Endothelial cell of umbilical vein (primary cell): ENCODE data around the gene MDM1. TPM values are rescaled to one million over a fixed set of nuclear protein-coding genes. Genes with fewer than 3 reads are reported as not detected.

ENCODE experiments used
- BruUV-seq: library from RNA; stranded (reverse); fragments of 400-500 nt; replicated peaks from 2 replicates; lab custom pipeline; 2021; lab: Mats Ljungman, UMichigan
- CTCF ChIA-PET: fragments of 300-600, 350-600 bp; sonication (Branson Sonifier 250); formaldehyde crosslinking; loops from one replicate; lab custom pipeline; 2021; ENCODE audit warnings: antibody characterized with exemption, inconsistent platforms; lab: Charles Lee
- POLR2A ChIA-PET: fragments of 300-600, 350-600 bp; sonication (Branson Sonifier 250); formaldehyde crosslinking; loops from one replicate; lab custom pipeline; 2021; ENCODE audit warnings: antibody characterized with exemption, inconsistent platforms; lab: Charles Lee
- DNase-seq: peaks from one replicate; pipeline ENCODE4 v3.0.0-alpha.2; 2011; ENCODE audit warnings: low read depth, low spot score
- FAIRE-seq: peaks from 2 replicates; lab custom pipeline; 2011; peaks lifted over from hg19 to GRCh38; lab: Jason Lieb, UNC
- H2AFZ ChIP-seq: 2 replicates; pipeline ENCODE4 v1.6.0; 2012; ENCODE audit warnings: low read depth, low read length, control low read depth, inconsistent platforms
- H3K27ac ChIP-seq: 2 replicates; pipeline ENCODE4 v1.5.1; 2011; ENCODE audit warnings: low read depth, mild to moderate bottlenecking, control low read depth, low read length, moderate library complexity; ENCODE audit not compliant: insufficient read depth
- H3K27me3 ChIP-seq, 2 experiments: 2 replicates each; pipeline versions ENCODE4 v1.6.0 to v1.6.1; 2011; ENCODE audit warnings: low read length in 2 of 2, mixed read lengths in 1 of 2; ENCODE audit not compliant: control insufficient read depth in 2 of 2, insufficient read depth in 2 of 2
- H3K36me3 ChIP-seq, 2 experiments: 2 replicates in 1 of 2; 3 replicates in 1 of 2; pipeline ENCODE4 v1.5.1; 2011; ENCODE audit warnings: low read length in 2 of 2, mild to moderate bottlenecking in 1 of 2, moderate library complexity in 1 of 2; ENCODE audit not compliant: control insufficient read depth in 2 of 2, insufficient read depth in 2 of 2; ENCODE audit errors: extremely low read depth in 1 of 2
- H3K4me1 ChIP-seq: 3 replicates; pipeline ENCODE4 v1.5.1; 2011; ENCODE audit warnings: mild to moderate bottlenecking, low read length; ENCODE audit not compliant: control insufficient read depth, insufficient read depth; ENCODE audit errors: extremely low read depth
- H3K4me2 ChIP-seq: 2 replicates; pipeline ENCODE4 v1.6.1; 2011; ENCODE audit warnings: low read length, control low read depth, mixed read lengths; ENCODE audit not compliant: insufficient read depth
- H3K4me3 ChIP-seq, 3 experiments: fragments of 200-600 bp in 1 of 3; sonication (generic), shearing (Covaris generic) in 1 of 3; replicated peaks in 1 of 3; 2 replicates each; pipeline ENCODE4 v1.5.1; 2011 to 2016; ENCODE audit warnings: control low read depth in 3 of 3, low read length in 3 of 3, mild to moderate bottlenecking in 2 of 3, inconsistent platforms in 1 of 3, low read depth in 1 of 3, moderate library complexity in 1 of 3; ENCODE audit not compliant: insufficient read depth in 1 of 3
- H3K79me2 ChIP-seq: 2 replicates; pipeline ENCODE4 v1.6.0; 2012; ENCODE audit warnings: low read length, inconsistent platforms; ENCODE audit not compliant: control insufficient read depth, insufficient read depth
- H3K9ac ChIP-seq: replicated peaks from 2 replicates; pipeline ENCODE3; 2011; ENCODE audit warnings: low read length, control low read depth; ENCODE audit not compliant: insufficient read depth; ENCODE audit errors: extremely low read depth
- H3K9me1 ChIP-seq: replicated peaks from 3 replicates; pipeline ENCODE4 v1.6.0; 2011; ENCODE audit warnings: mild to moderate bottlenecking, low read length; ENCODE audit not compliant: control insufficient read depth, insufficient read depth; ENCODE audit errors: extremely low read depth
- H3K9me3 ChIP-seq: replicated peaks from 2 replicates; pipeline ENCODE4 v1.5.1; 2012; ENCODE audit warnings: low read length, inconsistent platforms; ENCODE audit not compliant: control insufficient read depth, insufficient read depth
- H4K20me1 ChIP-seq: replicated peaks from 2 replicates; pipeline ENCODE3; 2011; ENCODE audit warnings: mild to moderate bottlenecking, low read length; ENCODE audit not compliant: control insufficient read depth, insufficient read depth; ENCODE audit errors: extremely low read depth
- CTCF ChIP-seq, 2 donors: IDR thresholded peaks; 1 replicate in 1 of 2; 2 replicates in 1 of 2; pipeline ENCODE4 v1.5.1; 2011; ENCODE audit warnings: low read length in 2 of 2, mild to moderate bottlenecking in 2 of 2, moderate library complexity in 2 of 2, control low read depth in 1 of 2, inconsistent platforms in 1 of 2, low read depth in 1 of 2; ENCODE audit not compliant: insufficient read depth in 1 of 2; ENCODE audit errors: extremely low read depth in 1 of 2
- EZH2 ChIP-seq: IDR thresholded peaks from 2 replicates; pipeline ENCODE4 v1.6.1; 2012; ENCODE audit warnings: borderline replicate concordance, low read depth, mild to moderate bottlenecking, moderate library complexity, low read length, inconsistent platforms; ENCODE audit not compliant: severe bottlenecking
- FOS ChIP-seq: IDR thresholded peaks from 2 replicates; pipeline ENCODE4 v1.6.1; 2011; ENCODE audit warnings: mild to moderate bottlenecking, low read length, moderate library complexity, borderline replicate concordance; ENCODE audit not compliant: insufficient read depth
- GATA2 ChIP-seq: IDR thresholded peaks from 2 replicates; pipeline ENCODE4 v1.7.0; 2011; ENCODE audit warnings: low read depth, mild to moderate bottlenecking, moderate library complexity, mixed read lengths, low read length; ENCODE audit not compliant: insufficient read length, insufficient read depth
- JUN ChIP-seq: IDR thresholded peaks from 2 replicates; pipeline ENCODE4 v1.6.1; 2011; ENCODE audit warnings: borderline replicate concordance, low read depth; ENCODE audit not compliant: insufficient read length, insufficient read depth
- MAX ChIP-seq: IDR thresholded peaks from 2 replicates; pipeline ENCODE4 v1.6.1; 2011; ENCODE audit not compliant: insufficient read depth, insufficient read length
- MYC ChIP-seq: IDR thresholded peaks from one replicate; pipeline ENCODE4 v1.6.1; 2011; ENCODE audit warnings: mild to moderate bottlenecking, low read depth, low read length
- POLR2A ChIP-seq: IDR thresholded peaks from 2 replicates; pipeline ENCODE4 v1.6.1; 2012; ENCODE audit warnings: low read depth, mild to moderate bottlenecking, control low read depth, low read length
- POLR2AphosphoS5 ChIP-seq: IDR thresholded peaks from 2 replicates; pipeline ENCODE4 v1.6.1; 2012; ENCODE audit warnings: low read depth, mild to moderate bottlenecking, control low read depth, low read length, moderate library complexity; ENCODE audit not compliant: insufficient read depth
- dilution Hi-C: fragments of 300-500 bp; cut with MboI; formaldehyde crosslinking; loops from one replicate; pipeline ENCODE4 v1.15.0; 2019; ENCODE audit warnings: low sequenced_read_pairs; ENCODE audit not compliant: extremely low pct_ligation_motif_present
- intact Hi-C: fragments of 100-400 bp; cut with micrococcal nuclease; formaldehyde crosslinking; loops from one replicate; pipeline ENCODE4 v1.10.0; 2022
- polyA plus RNA-seq, 4 experiments: library from polyadenylated mRNA; depleted of rRNA in 3 of 4; stranded (reverse) in 3 of 4; unstranded in 1 of 4; fragments of >200 nt; gene quantifications; 2 replicates each; pipeline versions ENCODE4 v1.2.1 to v1.2.3, GENCODE V29; 2011 to 2012; ENCODE audit warnings: missing spikeins in 1 of 4
- total RNA-seq: library from RNA; stranded (reverse); gene quantifications from 2 replicates; pipeline ENCODE4 v1.2.3, GENCODE V29; 2021

MDM1 gene
- total and polyA plus RNA-seq, 2 donors (not counting 3 experiments of a cell fraction or from before 2014, with no cell fraction given): 4.3 to 12.5 TPM

- H3K9ac ChIP-seq: peak overlapping the region; percentile 42
- H3K4me3 ChIP-seq: peak overlapping the region; percentile 4 to 31 (median 29)
- H3K79me2 ChIP-seq: no peaks in the 10 kb centered on the region
- FAIRE-seq: peak; percentile 88
- peak overlapping the region; percentile 54 for H3K27ac ChIP-seq
- H3K9me3 ChIP-seq: no peaks in the 10 kb centered on the region
- DNase-seq: peak; percentile 90
- intact Hi-C loops (loop anchor here (1.0 kb wide), 2 partner anchors 41 to 245 kb away; partner anchors contain the start of gene RAP1B), dilution Hi-C loops (no loop called here)
- H3K4me1 ChIP-seq: peaks cover 11% of the 10 kb centered on the region
- POLR2A ChIA-PET: interaction anchor here (0.9 to 1.3 kb wide), 2 partner anchors 33 to 40 kb away, joined by 3 read pairs; partner anchors contain the start of gene MDM1
- H4K20me1 ChIP-seq: no peaks in the 10 kb centered on the region
- H3K9me1 ChIP-seq: no peaks in the 10 kb centered on the region
- peak overlapping the region; percentile 92 for H2AFZ ChIP-seq
- peak overlapping the region; percentile 83 for H3K4me2 ChIP-seq
- no TSS peak for BruUV-seq
- no peaks in the 10 kb centered on the region for H3K36me3 ChIP-seq
- CTCF ChIA-PET: interaction anchor here (1.0 to 1.3 kb wide), 4 partner anchors 8 to 247 kb away, joined by 3 to 4 read pairs (median 4); partner anchors contain the start of gene RAP1B
- no peak for TF ChIP-seq JUN
- TF ChIP-seq CTCF (IDR thresholded peaks at IDR 0.05; ENCODE audit: extremely low read depth in 1 of 2, insufficient read depth in 1 of 2, low read depth in 1 of 2, low read length in 2 of 2): no peak
- TF ChIP-seq FOS: no peak
- TF ChIP-seq GATA2: peak; percentile 39
- TF ChIP-seq EZH2: no peak
- TF ChIP-seq POLR2AphosphoS5: peak; percentile 30
- no peak for TF ChIP-seq MAX
- TF ChIP-seq POLR2A: peak; percentile 52
- no peak for TF ChIP-seq MYC
- peaks cover 2 to 3% of the 10 kb centered on the region in 2 experiments for H3K27me3 ChIP-seq
Observed at GRCh38 chr12:68364893-68365725, 32.9 kb upstream of the MDM1 start.
